ENCODE data around the gene NCKAP5L. TPM values are rescaled to one million over a fixed set of nuclear protein-coding genes. Genes with fewer than 3 reads are reported as not detected.

Gene NCKAP5L
- total and polyA plus RNA-seq, 9 of the 15 experiments (the other 6 are each of a cell fraction or from before 2014, with no cell fraction given) = 0.01 to 14.4 (median 3.7) TPM

- TF ChIP-seq REST (IDR thresholded peaks at IDR 0.05; ENCODE audit: borderline replicate concordance) = peak; percentile 20; the same call in 1 of the 2 replicates
- TF ChIP-seq REST (CRISPR knock-in tag; IDR thresholded peaks at IDR 0.05; ENCODE audit: low read depth) = no peak
- TF ChIP-seq NR3C1 (CRISPR knock-in tag; IDR thresholded peaks at IDR 0.05) = 0 out of 2 replicates have a peak, but pooled peaks have one; percentile 6
- TF ChIP-seq CTBP1 (IDR thresholded peaks at IDR 0.05; ENCODE audit: borderline replicate concordance) = peak; percentile 68; the same call in 1 of the 2 replicates
- peak; percentile 76 for TF ChIP-seq MTA3 (IDR thresholded peaks at IDR 0.05; ENCODE audit: borderline replicate concordance)
- TF ChIP-seq ETV1 (tag; conservative IDR thresholded peaks at IDR 0.05; ENCODE audit: low read depth) = peak; percentile 82
- peak in 1 of 2 experiments; percentile 41 for TF ChIP-seq AFF1 (IDR thresholded peaks at IDR 0.05; ENCODE audit: low read depth in 1 of 2, partially characterized antibody in 2 of 2)
- no peak for TF ChIP-seq ARID3A (IDR thresholded peaks at IDR 0.05; ENCODE audit: borderline replicate concordance, low read depth, low read length)
- TF ChIP-seq GMEB1 (CRISPR knock-in tag; IDR thresholded peaks at IDR 0.05) = 0 out of 2 replicates have a peak, but pooled peaks have one; percentile 13
Observed at GRCh38 chr12:49828133-49829091, at the start of gene NCKAP5L (continued).

Data from K562 (cell line).